Activated T-cell treated with anti-CD3 and anti-CD28 coated beads, Interleukin-2, amount 50 U/mL, for 4 hours (primary cell): Measurements from ENCODE around the gene TMCC3. TPM values are rescaled to one million over a fixed set of nuclear protein-coding genes. Genes with fewer than 3 reads are reported as not detected.
A peak's percentile ranks its signal among the peaks of the same experiment; 100 is the strongest.
"Not testable (repeated sequence)": the region's sequence is repeated elsewhere in the genome, so short reads cannot be mapped to it uniquely, and the experiment has no call there.

Source experiments
- ATAC-seq, 2 donors: fragments of 200-7000 bp; cut with Tn5 transposase; one replicate each; pipeline ENCODE4 v1.10.0; 2021
- DNase-seq: peaks from one replicate; pipeline ENCODE4 v3.0.0-alpha.2; 2020
- H3K27me3 Mint-ChIP-seq: one replicate; pipeline ENCODE4 v1.8.0; 2021; ENCODE audit warnings: low read depth, mixed read lengths
- H3K36me3 Mint-ChIP-seq: one replicate; pipeline ENCODE4 v1.8.0; 2022; ENCODE audit warnings: mixed read lengths; ENCODE audit not compliant: insufficient read depth
- H3K4me1 Mint-ChIP-seq: one replicate; pipeline ENCODE4 v1.8.0; 2021; ENCODE audit warnings: low read depth, mixed read lengths
- H3K4me3 Mint-ChIP-seq: one replicate; pipeline ENCODE4 v1.8.0; 2021; ENCODE audit warnings: mild to moderate bottlenecking, moderate library complexity, mixed read lengths
- H3K9me3 Mint-ChIP-seq: one replicate; pipeline ENCODE4 v1.8.0; 2021; ENCODE audit warnings: mixed read lengths
- total RNA-seq, 3 donors: library from RNA; stranded (reverse); gene quantifications; one replicate each; pipeline ENCODE4 v1.2.1, GENCODE V29; 2021

The TMCC3 gene
- under 1 TPM; 0.10 to 0.21 (median 0.11) TPM for total RNA-seq

DNA sequence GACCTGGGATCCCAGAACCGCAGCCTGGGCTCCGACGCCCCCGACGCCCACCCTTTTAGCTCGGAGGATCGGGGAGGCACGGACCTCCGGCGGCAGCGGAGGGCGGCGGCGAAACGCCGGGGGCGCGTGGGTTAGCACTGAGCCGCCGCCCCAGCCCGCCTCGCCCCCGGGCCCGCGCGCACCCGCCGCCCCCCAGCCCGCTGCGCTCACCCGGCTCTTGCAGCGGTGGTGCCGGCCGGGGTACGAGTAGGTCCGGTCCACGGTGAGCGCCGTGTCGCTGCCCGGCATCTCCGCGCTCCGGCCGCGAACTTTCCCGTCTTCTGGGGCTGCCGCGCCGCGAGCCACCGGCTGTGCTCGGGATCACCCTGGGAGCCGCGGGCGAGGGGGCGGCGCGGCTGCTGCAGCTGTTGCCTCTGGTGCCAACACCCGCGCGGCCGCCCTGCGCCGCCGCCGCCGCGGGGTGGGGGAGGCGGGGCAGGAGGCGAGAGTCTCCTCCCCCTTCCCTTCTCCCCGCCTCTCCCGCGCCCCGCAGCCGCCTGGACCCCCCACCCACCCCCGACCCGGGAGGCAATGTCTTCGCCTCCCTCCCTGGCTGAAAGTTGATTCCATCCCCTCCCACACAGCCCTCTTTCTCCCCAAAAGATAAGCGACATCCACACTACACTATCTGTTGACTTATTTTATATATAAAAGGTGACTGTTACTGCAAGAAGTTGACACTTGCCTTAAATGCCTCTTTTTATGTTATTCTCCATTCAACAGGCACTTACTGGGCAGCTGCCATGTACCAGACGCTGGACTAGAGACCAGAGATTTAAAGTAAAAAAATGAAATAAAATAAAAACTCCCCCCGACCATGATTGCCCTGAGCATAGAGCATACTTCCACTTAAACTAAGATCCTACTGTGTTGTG lies at the start of gene TMCC3:
Gene TMCC3, minus strand, starts transcription at position 415 of the 914 bp plus-strand sequence. Its CDS starts 127 bp downstream, at position 288.
- H3K27me3 Mint-ChIP-seq, result peaks cover 58% of the 10 kb centered on the region
- peaks cover 2% of the 10 kb centered on the region for H3K36me3 Mint-ChIP-seq
- H3K4me3 Mint-ChIP-seq, result peak within 1 kb of the TSS; percentile 77
- no peaks in the 10 kb centered on the region for H3K9me3 Mint-ChIP-seq
- peaks cover 12% of the 10 kb centered on the region for H3K4me1 Mint-ChIP-seq
- DNase-seq (peak; percentile 10), ATAC-seq (peak; percentile 77 to 79)

DNA sequence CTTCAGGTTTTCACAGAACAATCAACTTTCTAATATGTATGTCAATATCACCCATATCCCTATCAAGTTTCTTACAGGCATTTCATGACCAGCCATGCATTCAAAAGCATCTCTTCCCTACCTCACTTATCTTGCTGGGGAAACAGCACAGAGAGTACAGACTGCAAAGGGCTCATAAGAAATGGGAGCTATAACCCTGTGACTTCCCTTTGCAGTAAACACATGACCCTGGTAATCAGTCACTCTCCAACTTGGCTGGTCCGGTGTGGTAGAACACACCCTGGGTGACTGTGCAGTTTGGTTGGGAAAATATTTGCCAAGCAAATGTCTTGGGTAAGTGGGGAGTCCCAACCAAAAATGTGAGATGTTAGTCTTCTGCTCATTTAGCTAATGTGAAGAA lies 49.4 kb upstream of the TMCC3 start:
- no peaks in the 10 kb centered on the region for H3K36me3 Mint-ChIP-seq
- ATAC-seq (no peak), DNase-seq (no peak)
- peaks cover 4% of the 10 kb centered on the region for H3K27me3 Mint-ChIP-seq
- H3K4me1 Mint-ChIP-seq, result no peaks in the 10 kb centered on the region
- H3K4me3 Mint-ChIP-seq, result no peak overlapping the region
- no peaks in the 10 kb centered on the region for H3K9me3 Mint-ChIP-seq

- ATAC-seq (no peak), DNase-seq (no peak)
- no peak overlapping the region for H3K4me3 Mint-ChIP-seq
- H3K36me3 Mint-ChIP-seq, result no peaks in the 10 kb centered on the region
- peaks cover 4% of the 10 kb centered on the region for H3K27me3 Mint-ChIP-seq
- H3K9me3 Mint-ChIP-seq, result no peaks in the 10 kb centered on the region
- no peaks in the 10 kb centered on the region for H3K4me1 Mint-ChIP-seq
Measured at GRCh38 chr12:94698578-94698977, 48.2 kb upstream of the TMCC3 start.

DNA sequence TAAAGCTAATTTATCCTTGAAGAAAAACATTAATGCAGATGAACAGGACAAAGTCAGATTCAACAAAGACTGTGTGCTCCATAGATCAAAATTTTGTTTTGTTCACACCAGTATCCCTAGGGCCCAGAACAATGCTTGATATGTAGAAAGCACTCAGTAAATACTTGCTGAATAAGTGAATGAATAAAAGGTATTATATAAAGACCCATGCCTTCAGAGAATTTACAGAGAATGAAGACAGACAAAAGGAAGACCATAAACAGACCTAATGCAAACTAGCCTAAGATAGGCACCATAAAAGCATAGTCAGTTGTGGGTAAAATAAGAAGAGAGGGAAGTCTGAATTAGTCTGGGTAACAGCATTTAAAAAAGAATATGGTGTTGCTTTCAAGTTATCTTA lies 47.3 kb upstream of the TMCC3 start:
- Mint-ChIP-seq H3K4me3 (no peak overlapping the region), H3K36me3 (no peaks in the 10 kb centered on the region)

GRCh38 chr12:94694732-94695131 lies 44.4 kb upstream of the TMCC3 start:
- Mint-ChIP-seq H3K27me3 (no peaks in the 10 kb centered on the region), H3K9me3 (no peaks in the 10 kb centered on the region), H3K36me3 (no peaks in the 10 kb centered on the region), H3K4me3 (no peak overlapping the region), H3K4me1 (peaks cover 3% of the 10 kb centered on the region)
- ATAC-seq (no peak), DNase-seq (no peak)

More for the DNA sequence above, 47.3 kb upstream of the TMCC3 start:
- H3K4me1 Mint-ChIP-seq, result peaks cover 3% of the 10 kb centered on the region
- DNase-seq, result no peak
- no peaks in the 10 kb centered on the region for H3K9me3 Mint-ChIP-seq
- ATAC-seq, result no peak
- H3K27me3 Mint-ChIP-seq, result peaks cover 4% of the 10 kb centered on the region

- H3K4me1 Mint-ChIP-seq, H3K27me3 Mint-ChIP-seq, H3K36me3 Mint-ChIP-seq, H3K4me3 Mint-ChIP-seq, H3K9me3 Mint-ChIP-seq, DNase-seq: not testable (repeated sequence)
- peak; percentile 54 to 65 for ATAC-seq
Measured at GRCh38 chr12:94692826-94693225, 42.5 kb upstream of the TMCC3 start.

GRCh38 chr12:94690198-94690771 lies 39.9 kb upstream of the TMCC3 start:
- H3K4me1 Mint-ChIP-seq, result peaks cover 3% of the 10 kb centered on the region
- H3K4me3 Mint-ChIP-seq, result no peak overlapping the region
- no peak for DNase-seq
- no peaks in the 10 kb centered on the region for H3K27me3 Mint-ChIP-seq
- no peak for ATAC-seq
- H3K9me3 Mint-ChIP-seq, result no peaks in the 10 kb centered on the region
- H3K36me3 Mint-ChIP-seq, result no peaks in the 10 kb centered on the region

- H3K9me3 Mint-ChIP-seq, result no peaks in the 10 kb centered on the region
- DNase-seq, result no peak
- peaks cover 3% of the 10 kb centered on the region for H3K4me1 Mint-ChIP-seq
- ATAC-seq, result no peak
- no peak overlapping the region for H3K4me3 Mint-ChIP-seq
- H3K27me3 Mint-ChIP-seq, result no peaks in the 10 kb centered on the region
- no peaks in the 10 kb centered on the region for H3K36me3 Mint-ChIP-seq
Measured at GRCh38 chr12:94689646-94690036, 39.3 kb upstream of the TMCC3 start.

DNA sequence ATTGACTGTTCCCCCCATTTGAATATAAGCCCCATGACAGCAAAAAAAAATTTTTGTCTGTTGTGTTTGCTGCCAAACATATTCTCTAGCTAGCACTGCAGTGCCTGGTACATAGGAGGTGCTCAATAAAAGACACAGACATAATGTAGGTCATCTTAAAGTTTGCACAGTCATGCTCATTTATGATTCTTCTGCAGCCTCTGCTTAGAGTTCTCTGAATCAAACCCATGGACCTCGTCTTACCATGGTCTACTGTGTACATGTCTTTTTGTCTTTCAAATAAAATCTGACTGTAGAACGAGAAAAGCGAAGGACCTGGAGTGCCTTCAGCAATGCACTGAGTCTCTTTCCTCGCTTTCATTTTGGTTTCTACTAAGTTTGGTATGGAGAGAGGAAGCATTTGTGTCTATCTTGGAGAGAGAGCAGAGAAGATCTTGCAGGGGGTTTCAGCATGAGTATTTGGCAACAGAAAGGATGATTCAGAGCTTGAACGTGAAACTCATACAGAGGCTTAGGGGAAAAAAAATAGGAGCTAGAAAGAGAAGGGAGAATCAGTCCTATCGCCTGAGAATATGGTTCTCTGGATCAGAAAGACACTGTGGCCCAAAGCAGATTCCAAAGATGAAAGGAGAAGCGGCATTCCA lies 38.8 kb upstream of the TMCC3 start:
- H3K36me3 Mint-ChIP-seq, result no peaks in the 10 kb centered on the region
- H3K27me3 Mint-ChIP-seq, result no peaks in the 10 kb centered on the region
- ATAC-seq (peak; percentile 38 to 45), DNase-seq (no peak)
- H3K4me3 Mint-ChIP-seq, result no peak overlapping the region
- H3K9me3 Mint-ChIP-seq, result no peaks in the 10 kb centered on the region
- H3K4me1 Mint-ChIP-seq, result peaks cover 3% of the 10 kb centered on the region

GRCh38 chr12:94687891-94688290 lies 37.5 kb upstream of the TMCC3 start:
- no peaks in the 10 kb centered on the region for H3K9me3 Mint-ChIP-seq

GRCh38 chr12:94686834-94687628 lies 36.7 kb upstream of the TMCC3 start:
- Mint-ChIP-seq H3K27me3 (no peaks in the 10 kb centered on the region), H3K4me3 (no peak overlapping the region), H3K9me3 (no peaks in the 10 kb centered on the region), H3K36me3 (no peaks in the 10 kb centered on the region), H3K4me1 (no peaks in the 10 kb centered on the region)
- ATAC-seq (no peak), DNase-seq (no peak)

More at GRCh38 chr12:94687891-94688290, 37.5 kb upstream of the TMCC3 start:
- no peak for DNase-seq
- ATAC-seq, result no peak
- Mint-ChIP-seq H3K4me3 (no peak overlapping the region), H3K36me3 (no peaks in the 10 kb centered on the region), H3K4me1 (peaks cover under 1% of the 10 kb centered on the region), H3K27me3 (no peaks in the 10 kb centered on the region)

- Mint-ChIP-seq H3K36me3 (no peaks in the 10 kb centered on the region), H3K4me3 (no peak overlapping the region), H3K4me1 (no peaks in the 10 kb centered on the region), H3K27me3 (no peaks in the 10 kb centered on the region), H3K9me3 (no peaks in the 10 kb centered on the region)
- DNase-seq, result no peak
- no peak for ATAC-seq
Measured at GRCh38 chr12:94684416-94685142, 34.2 kb upstream of the TMCC3 start.

DNA sequence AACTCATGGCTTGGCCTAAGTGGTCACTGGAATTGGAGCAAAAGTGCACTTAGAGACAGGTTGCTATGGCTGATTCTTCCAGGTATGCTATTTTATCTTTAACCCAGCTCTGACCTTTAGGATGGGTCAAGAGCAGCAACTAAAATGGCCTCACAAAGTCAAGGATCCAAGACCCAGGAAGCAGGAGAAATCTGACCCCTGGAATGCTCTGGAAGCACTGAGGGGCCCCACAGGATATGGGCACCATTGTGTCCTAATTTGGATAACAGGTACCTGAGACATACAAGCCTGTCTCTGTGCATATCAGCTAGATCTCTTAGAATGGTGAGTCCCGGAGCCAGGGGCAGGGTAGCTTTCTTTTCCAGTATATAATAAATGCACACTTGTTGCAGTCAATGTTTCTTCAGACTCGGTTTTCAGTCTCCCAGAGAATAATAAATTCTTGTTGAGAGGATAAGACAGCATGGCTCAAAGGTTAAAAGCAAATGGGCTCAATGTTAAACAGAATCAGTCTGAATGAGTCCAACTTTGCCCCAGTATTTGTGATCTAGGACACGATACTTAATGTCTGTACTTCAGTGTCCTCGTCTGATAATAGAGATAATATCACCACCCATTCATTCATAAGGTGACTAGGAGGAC lies 29.3 kb upstream of the TMCC3 start:
- Mint-ChIP-seq H3K36me3 (no peaks in the 10 kb centered on the region), H3K9me3 (no peaks in the 10 kb centered on the region), H3K27me3 (peaks cover 2% of the 10 kb centered on the region)

More for the DNA sequence above, 29.3 kb upstream of the TMCC3 start:
- Mint-ChIP-seq H3K4me3 (no peak overlapping the region), H3K4me1 (peaks cover 25% of the 10 kb centered on the region)
- no peak for ATAC-seq
- no peak for DNase-seq
